ENCODE data around the gene XYLB.
"Not testable (repeated sequence)": the region's sequence is repeated elsewhere in the genome, so short reads cannot be mapped to it uniquely, and the experiment has no call there.

Gene XYLB

GRCh38 chr3:38401246-38401962 is 54.8 kb downstream of the XYLB start:
- Histone ChIP-seq H3K27ac (no peak overlapping the region), H3K4me3 (ENCODE audit: low read depth in 1 of 2, low read length in 1 of 2) (no peak overlapping the region), H3K9me3 (no peaks in the 10 kb centered on the region), H3K27me3 (no peaks in the 10 kb centered on the region), H3K4me1 (ENCODE audit: control insufficient read depth in 1 of 2, insufficient read depth in 1 of 2, low read depth in 1 of 2, low read length in 1 of 2) (no peaks in the 10 kb centered on the region), H3K36me3 (peaks cover 43% of the 10 kb centered on the region)
- no peak for TF ChIP-seq CTCF (IDR thresholded peaks at IDR 0.05)

- H3K27ac ChIP-seq, result no peak overlapping the region
- no peak for TF ChIP-seq CTCF (IDR thresholded peaks at IDR 0.05)
- no peaks in the 10 kb centered on the region for H3K9me3 ChIP-seq
- H3K4me1 ChIP-seq (ENCODE audit: control insufficient read depth in 1 of 2, insufficient read depth in 1 of 2, low read depth in 1 of 2, low read length in 1 of 2), result no peaks in the 10 kb centered on the region
- H3K36me3 ChIP-seq, result peaks cover 42% of the 10 kb centered on the region
- H3K27me3 ChIP-seq, result no peaks in the 10 kb centered on the region
- no peak overlapping the region for H3K4me3 ChIP-seq (ENCODE audit: low read depth in 1 of 2, low read length in 1 of 2)
These were observed 57.7 kb downstream of the XYLB start for GRCh38 chr3:38404286-38404685.

GRCh38 chr3:38411591-38411990 is 65.0 kb downstream of the XYLB start:
- H3K4me1 ChIP-seq (ENCODE audit: control insufficient read depth in 1 of 2, insufficient read depth in 1 of 2, low read depth in 1 of 2, low read length in 1 of 2), result no peaks in the 10 kb centered on the region
- TF ChIP-seq CTCF (IDR thresholded peaks at IDR 0.05), result no peak
- no peaks in the 10 kb centered on the region for H3K36me3 ChIP-seq
- H3K9me3 ChIP-seq, result no peaks in the 10 kb centered on the region
- H3K27me3 ChIP-seq, result no peaks in the 10 kb centered on the region
- no peak overlapping the region for H3K4me3 ChIP-seq (ENCODE audit: low read depth in 1 of 2, low read length in 1 of 2)
- no peak overlapping the region for H3K27ac ChIP-seq

- not testable (repeated sequence) for H3K4me3 ChIP-seq (ENCODE audit: low read depth in 1 of 2, low read length in 1 of 2); H3K27ac ChIP-seq
These were observed 74.2 kb downstream of the XYLB start for GRCh38 chr3:38420758-38421157.

GRCh38 chr3:38421679-38422336 is 75.2 kb downstream of the XYLB start:
- H3K27ac ChIP-seq, result no peak overlapping the region
- no peaks in the 10 kb centered on the region for H3K9me3 ChIP-seq
- no peak for TF ChIP-seq CTCF (IDR thresholded peaks at IDR 0.05)
- no peaks in the 10 kb centered on the region for H3K27me3 ChIP-seq
- no peak overlapping the region for H3K4me3 ChIP-seq (ENCODE audit: low read depth in 1 of 2, low read length in 1 of 2)
- no peaks in the 10 kb centered on the region for H3K4me1 ChIP-seq (ENCODE audit: control insufficient read depth in 1 of 2, insufficient read depth in 1 of 2, low read depth in 1 of 2, low read length in 1 of 2)
- H3K36me3 ChIP-seq, result no peaks in the 10 kb centered on the region

More at GRCh38 chr3:38420758-38421157, 74.2 kb downstream of the XYLB start:
- not testable (repeated sequence) for H3K4me1 ChIP-seq (ENCODE audit: control insufficient read depth in 1 of 2, insufficient read depth in 1 of 2, low read depth in 1 of 2, low read length in 1 of 2); H3K36me3 ChIP-seq; H3K9me3 ChIP-seq; H3K27me3 ChIP-seq

GRCh38 chr3:38426798-38427426 is 80.3 kb downstream of the XYLB start:
- H3K36me3 ChIP-seq; H3K4me3 ChIP-seq (ENCODE audit: low read depth in 1 of 2, low read length in 1 of 2); H3K27me3 ChIP-seq; H3K27ac ChIP-seq; H3K4me1 ChIP-seq (ENCODE audit: control insufficient read depth in 1 of 2, insufficient read depth in 1 of 2, low read depth in 1 of 2, low read length in 1 of 2); H3K9me3 ChIP-seq: not testable (repeated sequence)

GRCh38 chr3:38432871-38433658 is 86.5 kb downstream of the XYLB start:
- peaks cover 19% of the 10 kb centered on the region for H3K9me3 ChIP-seq
- not testable (repeated sequence) for H3K4me3 ChIP-seq (ENCODE audit: low read depth in 1 of 2, low read length in 1 of 2); H3K27ac ChIP-seq; H3K36me3 ChIP-seq; H3K27me3 ChIP-seq; H3K4me1 ChIP-seq (ENCODE audit: control insufficient read depth in 1 of 2, insufficient read depth in 1 of 2, low read depth in 1 of 2, low read length in 1 of 2)

GRCh38 chr3:38433661-38434060 is 87.1 kb downstream of the XYLB start:
- peaks cover 19% of the 10 kb centered on the region for H3K9me3 ChIP-seq
- not testable (repeated sequence) for H3K4me1 ChIP-seq (ENCODE audit: control insufficient read depth in 1 of 2, insufficient read depth in 1 of 2, low read depth in 1 of 2, low read length in 1 of 2); H3K4me3 ChIP-seq (ENCODE audit: low read depth in 1 of 2, low read length in 1 of 2); H3K27me3 ChIP-seq; H3K36me3 ChIP-seq; H3K27ac ChIP-seq

- H3K36me3 ChIP-seq; H3K9me3 ChIP-seq; H3K27ac ChIP-seq; H3K4me3 ChIP-seq (ENCODE audit: low read depth in 1 of 2, low read length in 1 of 2); H3K4me1 ChIP-seq (ENCODE audit: control insufficient read depth in 1 of 2, insufficient read depth in 1 of 2, low read depth in 1 of 2, low read length in 1 of 2): not testable (repeated sequence)
- peaks cover 24% of the 10 kb centered on the region for H3K27me3 ChIP-seq
These were observed 92.0 kb downstream of the XYLB start for GRCh38 chr3:38438436-38439069.

Measured in neutrophil (primary cell).